HepG2 (cell line): ENCODE results near the gene CRMP1. TPM values are rescaled to one million over a fixed set of nuclear protein-coding genes. Genes with fewer than 3 reads are reported as not detected.

Source experiments
- ATAC-seq: fragments of 200-7000 bp; cut with Tn5 transposase; 3 replicates; pipeline ENCODE4 v1.9.1; 2020; ENCODE audit warnings: mild to moderate bottlenecking, moderate library complexity
- BruUV-seq: library from RNA; stranded (reverse); fragments of 400-500 nt; replicated peaks from 2 replicates; lab custom pipeline; 2021; lab: Mats Ljungman, UMichigan
- CTCF ChIA-PET: fragments of 300-600 bp; formaldehyde crosslinking; extraction: SDS; loops from one replicate; lab custom pipeline; 2021; ENCODE audit warnings: low total read pairs, inconsistent platforms, low intra/inter-chr PET ratio; lab: Yijun Ruan, JAX
- POLR2A ChIA-PET: fragments of 350-600 bp; sonication (Branson Sonifier 250); formaldehyde crosslinking; loops from one replicate; lab custom pipeline; 2020; ENCODE audit warnings: antibody characterized with exemption, inconsistent platforms; lab: Yijun Ruan, JAX
- DNase-seq: peaks from one replicate; pipeline ENCODE4 v3.0.0-alpha.2; 2015; ENCODE audit warnings: low spot score
- FAIRE-seq: peaks from 3 replicates; lab custom pipeline; 2011; peaks lifted over from hg19 to GRCh38; lab: Jason Lieb, UNC
- H2AFZ ChIP-seq: one replicate; pipeline ENCODE4 v1.6.1; 2011; ENCODE audit warnings: low read length, inconsistent platforms
- H3K27ac ChIP-seq: fragments of 300-600 bp; 3 replicates; pipeline ENCODE4 v1.8.0; 2011; ENCODE audit warnings: mixed run types, mild to moderate bottlenecking, mixed read lengths, low read length, inconsistent platforms; ENCODE audit not compliant: insufficient read depth; ENCODE audit errors: extremely low read length
- H3K27me3 ChIP-seq, 2 experiments: fragments of 200-600 bp in 1 of 2; 2 replicates in 1 of 2; 3 replicates in 1 of 2; pipeline versions ENCODE4 v1.6.0 to v1.8.0; 2011; ENCODE audit warnings: low read length in 2 of 2, mild to moderate bottlenecking in 2 of 2, moderate library complexity in 2 of 2, inconsistent platforms in 1 of 2; ENCODE audit not compliant: insufficient read depth in 2 of 2, control insufficient read depth in 1 of 2
- H3K36me3 ChIP-seq, 2 experiments: fragments of 200-600 bp in 1 of 2; replicated peaks in 1 of 2; 2 replicates in 1 of 2; 3 replicates in 1 of 2; pipeline versions ENCODE4 v1.5.1 to v1.8.0; 2011; ENCODE audit warnings: low read length in 2 of 2, inconsistent platforms in 1 of 2; ENCODE audit not compliant: insufficient read depth in 2 of 2, control insufficient read depth in 1 of 2
- H3K4me1 ChIP-seq: 2 replicates; pipeline ENCODE4 v1.5.1; 2012; ENCODE audit warnings: low read length, inconsistent platforms; ENCODE audit not compliant: insufficient read depth
- H3K4me2 ChIP-seq: 2 replicates; pipeline ENCODE4 v1.6.0; 2011; ENCODE audit warnings: low read depth, low read length, inconsistent platforms
- H3K4me3 ChIP-seq, 3 experiments: fragments of 200-600 bp in 1 of 3; sonication (generic), shearing (Covaris generic) in 1 of 3; replicated peaks in 1 of 3; 2 replicates each; pipeline ENCODE4 v1.5.1; 2011 to 2016; ENCODE audit warnings: low read length in 3 of 3, inconsistent platforms in 2 of 3, low read depth in 2 of 3, mild to moderate bottlenecking in 2 of 3, control low read depth in 1 of 3, mixed read lengths in 1 of 3; ENCODE audit not compliant: insufficient read depth in 1 of 3
- H3K79me2 ChIP-seq: one replicate; pipeline ENCODE4 v1.6.1; 2011; ENCODE audit warnings: low read length, inconsistent platforms; ENCODE audit not compliant: insufficient read depth
- H3K9ac ChIP-seq: 2 replicates; pipeline ENCODE4 v1.6.0; 2011; ENCODE audit warnings: mild to moderate bottlenecking, low read depth, low read length, inconsistent platforms; ENCODE audit not compliant: insufficient read depth
- H3K9me3 ChIP-seq: 2 replicates; pipeline ENCODE4 v1.5.1; 2012; ENCODE audit warnings: mild to moderate bottlenecking, low read length
- H4K20me1 ChIP-seq: 2 replicates; pipeline ENCODE4 v1.6.0; 2011; ENCODE audit warnings: inconsistent platforms, mild to moderate bottlenecking, low read length, moderate library complexity; ENCODE audit not compliant: insufficient read depth
- ARID2 ChIP-seq: sonication (generic); formaldehyde crosslinking; IDR thresholded peaks from 2 replicates; pipeline ENCODE4 v1.8.1; 2022; ENCODE audit warnings: mild to moderate bottlenecking, missing genetic modification reagents, borderline replicate concordance
- CEBPB ChIP-seq: IDR thresholded peaks from 2 replicates; pipeline ENCODE4 v1.6.1; 2011; ENCODE audit warnings: low read depth, low read length, improper control_type of control experiment, borderline replicate concordance
- FOXA1 ChIP-seq, 2 experiments: fragments of 450-650 bp in 1 of 2; sonication (generic) in 1 of 2; formaldehyde crosslinking in 1 of 2; IDR thresholded peaks; 2 replicates each; pipeline versions ENCODE4 v1.4.0 to v1.6.1; 2016 to 2020; ENCODE audit warnings: missing genetic modification reagents in 1 of 2
- HIC2 ChIP-seq: sonication (generic); formaldehyde crosslinking; IDR thresholded peaks from 2 replicates; pipeline ENCODE4 v1.9.0; 2022; ENCODE audit warnings: low read depth, missing genetic modification reagents
- MATR3 ChIP-seq: sonication (generic); formaldehyde crosslinking; IDR thresholded peaks from 2 replicates; pipeline ENCODE4 v1.4.0; 2020; ENCODE audit warnings: missing genetic modification reagents
- MNT ChIP-seq: fragments of 450-650 bp; IDR thresholded peaks from 2 replicates; pipeline ENCODE4 v1.6.1; 2016
- PLSCR1 ChIP-seq: sonication (generic); formaldehyde crosslinking; IDR thresholded peaks from 2 replicates; pipeline ENCODE4 v1.5.0; 2020; ENCODE audit warnings: missing genetic modification reagents, mild to moderate bottlenecking, borderline replicate concordance
- PRPF4 ChIP-seq: fragments of 200-400 bp; formaldehyde crosslinking; IDR thresholded peaks from 2 replicates; pipeline ENCODE4 v1.6.1; 2016; ENCODE audit warnings: low read length, low read depth; ENCODE audit not compliant: poor library complexity, severe bottlenecking
- SRSF1 ChIP-seq: fragments of 200-400 bp; formaldehyde crosslinking; optimal IDR thresholded peaks from 2 replicates; pipeline ENCODE3; 2017; ENCODE audit warnings: mild to moderate bottlenecking, low read depth, low read length, moderate library complexity
- ZBTB25 ChIP-seq: IDR thresholded peaks from 2 replicates; pipeline ENCODE4 v1.6.1; 2018; ENCODE audit warnings: missing genetic modification reagents
- ZBTB37 ChIP-seq: sonication (generic); formaldehyde crosslinking; IDR thresholded peaks from 2 replicates; pipeline ENCODE4 v1.4.0; 2020; ENCODE audit warnings: mild to moderate bottlenecking, missing genetic modification reagents
- ZFP36L2 ChIP-seq: sonication (generic); formaldehyde crosslinking; IDR thresholded peaks from 2 replicates; pipeline ENCODE4 v1.4.0; 2020; ENCODE audit warnings: missing genetic modification reagents
- ZNF235 ChIP-seq: sonication (generic); formaldehyde crosslinking; IDR thresholded peaks from 2 replicates; pipeline ENCODE4 v1.8.1; 2023; ENCODE audit warnings: mild to moderate bottlenecking, missing genetic modification reagents, borderline replicate concordance
- ZNF460 ChIP-seq: sonication (generic); formaldehyde crosslinking; IDR thresholded peaks from 2 replicates; pipeline ENCODE4 v1.5.1; 2020; ENCODE audit warnings: missing genetic modification reagents, mild to moderate bottlenecking, borderline replicate concordance
- WGBS: methylation state at CpG from one replicate; pipeline ENCODE4 v1.1.6; 2017; ENCODE audit warnings: low lambda C conversion rate; 5-methylcytosine and 5-hydroxymethylcytosine counted together
- in situ Hi-C: cut with HindIII; loops from 2 replicates; pipeline ENCODE4 v1.10.0; 2017; ENCODE audit warnings: low pct_unique_long_range_greater_than_20kb; ENCODE audit not compliant: extremely low pct_ligation_motif_present
- intact Hi-C: fragments of 100-400 bp; cut with micrococcal nuclease; formaldehyde crosslinking; loops from one replicate; pipeline ENCODE4 v1.10.0; 2022; ENCODE audit not compliant: unreplicated experiment
- polyA plus RNA-seq, 8 experiments: library from polyadenylated mRNA; depleted of rRNA in 3 of 8; stranded (reverse) in 7 of 8; unstranded in 1 of 8; fragments of >200 nt; fragmentation: Illumina TruSeq in 4 of 8; extraction: Trizol in 4 of 8; gene quantifications; 2 replicates each; pipeline versions ENCODE4 v1.2.1 to v1.2.3, GENCODE V29; 2011 to 2016; ENCODE audit warnings: low read depth in 4 of 8, missing spikeins in 1 of 8, mixed read lengths in 1 of 8; ENCODE audit not compliant: insufficient read depth in 1 of 8
- total RNA-seq, 5 experiments: library from RNA; depleted of rRNA; stranded (reverse); fragments of >200 nt; fragmentation: Illumina TruSeq; extraction: Trizol; gene quantifications; 2 replicates each; pipeline ENCODE4 v1.2.3, GENCODE V29; 2016; ENCODE audit warnings: low read depth in 1 of 5

CRMP1 gene
- total and polyA plus RNA-seq, 2 of the 13 experiments (the other 11 are each of a cell fraction or from before 2014, with no cell fraction given) = not detected

GRCh38 chr4:5805270-5805669 lies 87.6 kb downstream of the CRMP1 start:
- Histone ChIP-seq H3K9me3 (no peaks in the 10 kb centered on the region), H3K27ac (no peak overlapping the region), H4K20me1 (no peaks in the 10 kb centered on the region), H3K79me2 (no peaks in the 10 kb centered on the region), H3K27me3 (no peaks in the 10 kb centered on the region), H2AFZ (no peak overlapping the region), H3K36me3 (peaks cover 4 to 20% of the 10 kb centered on the region in 2 experiments; a peak in 4 of 5 replicates), H3K4me3 (no peak overlapping the region), H3K4me2 (no peak overlapping the region), H3K4me1 (no peaks in the 10 kb centered on the region), H3K9ac (no peak overlapping the region)
- no peak for FAIRE-seq
- WGBS = 98% methylated on average over 7 of the region's 11 CpGs
- POLR2A ChIA-PET = no interaction called here
- in situ Hi-C loops = loop anchor here (25.0 kb wide), 1 partner anchor 818 kb away; no protein-coding TSS in a partner anchor
- no peak for DNase-seq
- intact Hi-C loops = no loop called here
- no peak for ATAC-seq
- CTCF ChIA-PET = no interaction called here
- BruUV-seq = no TSS peak
- TF ChIP-seq SRSF1 (no peak), PRPF4 (no peak), ZBTB25 (CRISPR knock-in tag) (no peak), MNT (no peak), ZNF460 (CRISPR knock-in tag) (no peak), MATR3 (CRISPR knock-in tag) (no peak), ZFP36L2 (CRISPR knock-in tag) (no peak), HIC2 (CRISPR knock-in tag) (no peak), FOXA1 (IDR thresholded peaks at IDR 0.05) (no peak), FOXA1 (CRISPR knock-in tag; IDR thresholded peaks at IDR 0.05) (no peak), CEBPB (no peak), ARID2 (CRISPR knock-in tag) (no peak), ZNF235 (CRISPR knock-in tag) (no peak), PLSCR1 (CRISPR knock-in tag) (no peak), ZBTB37 (CRISPR knock-in tag) (no peak)
- TF ChIP-seq, all 625 proteins: peak for 0
